GM12878 (cell line): ENCODE results near the gene THYN1. TPM values are rescaled to one million over a fixed set of nuclear protein-coding genes. Genes with fewer than 3 reads are reported as not detected.

Source experiments
- BCL3 ChIP-seq: IDR thresholded peaks from 2 replicates; pipeline ENCODE4 v1.6.1; 2011; ENCODE audit warnings: borderline replicate concordance, low read depth, mild to moderate bottlenecking, moderate library complexity, low read length; ENCODE audit not compliant: insufficient read depth, poor library complexity, severe bottlenecking
- BMI1 ChIP-seq: fragments of 450-650 bp; IDR thresholded peaks from 2 replicates; pipeline ENCODE4 v1.6.1; 2016; ENCODE audit warnings: mild to moderate bottlenecking, moderate library complexity, borderline replicate concordance
- CHD1 ChIP-seq: IDR thresholded peaks from 2 replicates; pipeline ENCODE4 v1.6.1; 2012; ENCODE audit warnings: low read depth, low read length, improper control_type of control experiment
- ESRRA ChIP-seq: IDR thresholded peaks from 2 replicates; pipeline ENCODE4 v1.6.1; 2012; ENCODE audit warnings: mild to moderate bottlenecking, low read length, improper control_type of control experiment
- EZH2 ChIP-seq: IDR thresholded peaks from 2 replicates; pipeline ENCODE4 v1.6.1; 2012; ENCODE audit warnings: low read depth, mild to moderate bottlenecking, control low read depth, inconsistent platforms, low read length, borderline replicate concordance; ENCODE audit not compliant: control insufficient read depth
- IRF3 ChIP-seq: fragments of 450-650 bp; IDR thresholded peaks from 2 replicates; pipeline ENCODE4 v1.6.1; 2014; ENCODE audit warnings: mild to moderate bottlenecking
- KDM1A ChIP-seq: fragments of 200-600 bp; sonication (generic); IDR thresholded peaks from 2 replicates; pipeline ENCODE4 v1.6.1; 2016; ENCODE audit warnings: borderline replicate concordance
- MEF2B ChIP-seq: fragments of 450-650 bp; IDR thresholded peaks from 2 replicates; pipeline ENCODE4 v1.6.1; 2018; ENCODE audit warnings: mild to moderate bottlenecking, moderate library complexity; ENCODE audit not compliant: partially characterized antibody, poor library complexity, severe bottlenecking
- MXI1 ChIP-seq: fragments of 150-350 bp; IDR thresholded peaks from 2 replicates; pipeline ENCODE4 v1.6.1; 2011; ENCODE audit warnings: low read depth, mild to moderate bottlenecking, inconsistent platforms, low read length, improper control_type of control experiment
- NBN ChIP-seq: fragments of 450-650 bp; IDR thresholded peaks from 2 replicates; pipeline ENCODE4 v1.6.1; 2016
- NFIC ChIP-seq: IDR thresholded peaks from 2 replicates; pipeline ENCODE4 v1.6.1; 2012; ENCODE audit warnings: low read depth, mild to moderate bottlenecking, inconsistent platforms, low read length, moderate library complexity
- NFYB ChIP-seq: IDR thresholded peaks from 2 replicates; pipeline ENCODE4 v1.6.1; 2011; ENCODE audit warnings: low read depth, mild to moderate bottlenecking, low read length, improper control_type of control experiment, moderate library complexity; ENCODE audit not compliant: insufficient read depth
- NR2F1 ChIP-seq: fragments of 450-650 bp; conservative IDR thresholded peaks from 2 replicates; pipeline ENCODE4 v1.6.1; 2017; ENCODE audit warnings: mild to moderate bottlenecking
- POLR2AphosphoS2 ChIP-seq: IDR thresholded peaks from 2 replicates; pipeline ENCODE4 v1.6.1; 2011; ENCODE audit warnings: low read depth, mild to moderate bottlenecking, low read length, improper control_type of control experiment, moderate library complexity
- RUNX3 ChIP-seq: IDR thresholded peaks from 2 replicates; pipeline ENCODE4 v1.6.1; 2012; ENCODE audit warnings: low read length, inconsistent platforms
- SKIL ChIP-seq: fragments of 450-650 bp; IDR thresholded peaks from 2 replicates; pipeline ENCODE4 v1.6.1; 2017; ENCODE audit warnings: mild to moderate bottlenecking, low read depth, inconsistent platforms; ENCODE audit not compliant: poor library complexity, severe bottlenecking
- SREBF2 ChIP-seq: IDR thresholded peaks from 2 replicates; pipeline ENCODE4 v1.6.1; 2012; ENCODE audit warnings: mild to moderate bottlenecking, low read length
- SRF ChIP-seq, 2 experiments: IDR thresholded peaks; 2 replicates each; pipeline ENCODE4 v1.6.1; 2011; ENCODE audit warnings: low read depth in 2 of 2, low read length in 2 of 2, mild to moderate bottlenecking in 1 of 2, moderate library complexity in 1 of 2
- TCF12 ChIP-seq: IDR thresholded peaks from 2 replicates; pipeline ENCODE4 v1.6.1; 2011; ENCODE audit warnings: low read depth, mild to moderate bottlenecking, low read length
- TCF3 ChIP-seq: IDR thresholded peaks from 2 replicates; pipeline ENCODE4 v1.6.1; 2012; ENCODE audit warnings: low read depth, mild to moderate bottlenecking, low read length, borderline replicate concordance; ENCODE audit not compliant: insufficient read depth
- ZNF687 ChIP-seq: fragments of 450-650 bp; IDR thresholded peaks from 2 replicates; pipeline ENCODE4 v1.6.1; 2017; ENCODE audit warnings: mild to moderate bottlenecking, moderate library complexity
- polyA plus RNA-seq, 11 experiments: library from polyadenylated mRNA; depleted of rRNA in 4 of 11; unstranded in 6 of 11; stranded (reverse) in 5 of 11; fragments of >200 nt; fragmentation: Nextera tagmentation in 4 of 11; fragmentation: Illumina TruSeq in 1 of 11; extraction: Ambion mirVana in 4 of 11; extraction: Trizol in 1 of 11; gene quantifications; 1 replicate in 1 of 11; 2 replicates in 10 of 11; pipeline versions ENCODE4 v1.2.1 to v1.2.3, GENCODE V29; 2011 to 2016; ENCODE audit warnings: inconsistent platforms in 2 of 11, missing spikeins in 2 of 11, low read depth in 1 of 11
- total RNA-seq, 4 experiments: library from RNA; depleted of rRNA in 3 of 4; stranded (reverse); fragments of >200 nt in 3 of 4; fragmentation: Illumina TruSeq in 1 of 4; extraction: Trizol in 1 of 4; gene quantifications; 2 replicates each; pipeline versions ENCODE4 v1.2.1 to v1.2.3, GENCODE V29; 2013 to 2021

The THYN1 gene
- total and polyA plus RNA-seq, 10 of the 15 experiments (the other 5 are each of a cell fraction or from before 2014, with no cell fraction given) = 45.7 to 221 (median 96.3) TPM

GRCh38 chr11:134224710-134225664, 28.2 kb downstream of the THYN1 start (continued):
- TF ChIP-seq ZNF687 (no peak), NFYB (no peak), POLR2AphosphoS2 (no peak), NR2F1 (no peak), RUNX3 (no peak), MEF2B (no peak), ESRRA (no peak), SKIL (no peak), SREBF2 (no peak), TCF12 (no peak), BCL3 (no peak), EZH2 (no peak), KDM1A (no peak), MXI1 (peak; percentile 36; the same call in 1 of the 2 replicates), CHD1 (no peak), IRF3 (no peak), TCF3 (no peak), NFIC (no peak), NBN (no peak), SRF (IDR thresholded peaks at IDR 0.05; ENCODE audit: low read depth in 2 of 2, low read length in 2 of 2) (no peak), BMI1 (no peak)
